ENCODE measurements around the gene NGEF.

- no peak for TF ChIP-seq CTCF (IDR thresholded peaks at IDR 0.05)
- no peak for TF ChIP-seq POLR2A (IDR thresholded peaks at IDR 0.05)
Measured at GRCh38 chr2:232831496-232831895, 181.6 kb downstream of the NGEF start.

All from uterus (tissue), 2 donors.